Hematopoietic multipotent progenitor cell treated with erythropoietin and hydrocortisone succinate and interleukin-3 and kit ligand, for 6 days (in vitro differentiated cells): ENCODE data around the gene RIPOR3.
A peak's percentile ranks its signal among the peaks of the same experiment; 100 is the strongest.
"Not testable (repeated sequence)": the region's sequence is repeated elsewhere in the genome, so short reads cannot be mapped to it uniquely, and the experiment has no call there.

ENCODE experiments used
- DNase-seq: peaks from one replicate; pipeline ENCODE4 v3.0.0-alpha.2; 2015

Gene RIPOR3

GRCh38 chr20:50680105-50680960 lies 11.0 kb downstream of the RIPOR3 start:
- DNase-seq: no peak

- DNase-seq: no peak
These were observed 11.6 kb downstream of the RIPOR3 start for GRCh38 chr20:50679753-50680104.

GRCh38 chr20:50678169-50678898 lies 13.0 kb downstream of the RIPOR3 start:
- peak; percentile 64 for DNase-seq

- no peak for DNase-seq
These were observed 14.5 kb downstream of the RIPOR3 start for GRCh38 chr20:50676858-50677257.

- DNase-seq: not testable (repeated sequence)
These were observed 15.0 kb downstream of the RIPOR3 start for GRCh38 chr20:50676377-50676731.

- no peak for DNase-seq
These were observed 15.5 kb downstream of the RIPOR3 start for GRCh38 chr20:50675671-50676376.

- DNase-seq: no peak
These were observed 17.1 kb downstream of the RIPOR3 start for GRCh38 chr20:50674138-50674825.

GRCh38 chr20:50673466-50674137 lies 17.7 kb downstream of the RIPOR3 start:
- DNase-seq: no peak

- no peak for DNase-seq
These were observed 18.2 kb downstream of the RIPOR3 start for GRCh38 chr20:50673146-50673465.

GRCh38 chr20:50672400-50673145 lies 18.8 kb downstream of the RIPOR3 start:
- no peak for DNase-seq

GRCh38 chr20:50671626-50672025 lies 19.7 kb downstream of the RIPOR3 start:
- DNase-seq: no peak

GRCh38 chr20:50671010-50671409 lies 20.3 kb downstream of the RIPOR3 start:
- not testable (repeated sequence) for DNase-seq

- no peak for DNase-seq
These were observed 21.0 kb downstream of the RIPOR3 start for GRCh38 chr20:50670126-50670862.

GRCh38 chr20:50668798-50669197 lies 22.5 kb downstream of the RIPOR3 start:
- DNase-seq: no peak

- DNase-seq: no peak
These were observed 23.0 kb downstream of the RIPOR3 start for GRCh38 chr20:50668326-50668725.

- DNase-seq: no peak
These were observed 24.5 kb downstream of the RIPOR3 start for GRCh38 chr20:50666709-50667298.

- no peak for DNase-seq
These were observed 27.1 kb downstream of the RIPOR3 start for GRCh38 chr20:50664254-50664653.

GRCh38 chr20:50663095-50663821 lies 28.1 kb downstream of the RIPOR3 start:
- peak; percentile 69 for DNase-seq

GRCh38 chr20:50659975-50660670 lies 31.2 kb downstream of the RIPOR3 start:
- no peak for DNase-seq
